GM12892 (cell line): ENCODE measurements around the gene MUC12.

Experiments used
- POLR2A ChIP-seq: IDR thresholded peaks from 2 replicates; pipeline ENCODE4 v1.6.1; 2011; ENCODE audit warnings: low read depth, low read length, control low read depth
- POLR2AphosphoS5 ChIP-seq: IDR thresholded peaks from 2 replicates; pipeline ENCODE4 v1.6.1; 2011; ENCODE audit warnings: low read depth, low read length, control low read depth
- TAF1 ChIP-seq: IDR thresholded peaks from 2 replicates; pipeline ENCODE4 v1.6.1; 2011; ENCODE audit warnings: low read depth, mild to moderate bottlenecking, control low read depth, low read length, borderline replicate concordance

- no peak for TF ChIP-seq POLR2A
- TF ChIP-seq POLR2AphosphoS5, result no peak
- TF ChIP-seq TAF1, result no peak
Measured at GRCh38 chr7:101060992-101061391, 91.6 kb downstream of the MUC12 start.
